HepG2 (cell line): Measurements from ENCODE around the gene DHX30. TPM values are rescaled to one million over a fixed set of nuclear protein-coding genes. Genes with fewer than 3 reads are reported as not detected.

Experiments used
- GATAD2A ChIP-seq: IDR thresholded peaks from 2 replicates; pipeline ENCODE4 v1.6.1; 2016
- HNRNPK ChIP-seq: fragments of 200-400 bp; formaldehyde crosslinking; IDR thresholded peaks from 2 replicates; pipeline ENCODE4 v1.6.1; 2018; ENCODE audit warnings: low read length, low read depth, moderate library complexity, mild to moderate bottlenecking; ENCODE audit not compliant: poor library complexity, severe bottlenecking
- NFYB ChIP-seq: sonication (generic); formaldehyde crosslinking; IDR thresholded peaks from 2 replicates; pipeline ENCODE4 v1.4.0; 2020; ENCODE audit warnings: missing genetic modification reagents
- PHF21A ChIP-seq: sonication (generic); formaldehyde crosslinking; IDR thresholded peaks from 2 replicates; pipeline ENCODE4 v1.5.0; 2020; ENCODE audit warnings: mild to moderate bottlenecking, missing genetic modification reagents
- RARG ChIP-seq: sonication (generic); formaldehyde crosslinking; IDR thresholded peaks from 2 replicates; pipeline ENCODE4 v1.4.0; 2020; ENCODE audit warnings: low read depth, mild to moderate bottlenecking, missing genetic modification reagents
- SMAD9 ChIP-seq: sonication (generic); formaldehyde crosslinking; IDR thresholded peaks from 2 replicates; pipeline ENCODE4 v1.5.1; 2020; ENCODE audit warnings: mild to moderate bottlenecking, missing genetic modification reagents
- TRAFD1 ChIP-seq: sonication (generic); formaldehyde crosslinking; IDR thresholded peaks from 2 replicates; pipeline ENCODE4 v1.5.1; 2020; ENCODE audit warnings: missing genetic modification reagents, mild to moderate bottlenecking, borderline replicate concordance
- ZBTB4 ChIP-seq: sonication (generic); formaldehyde crosslinking; IDR thresholded peaks from 2 replicates; pipeline ENCODE4 v1.4.0; 2020; ENCODE audit warnings: missing genetic modification reagents, mild to moderate bottlenecking, borderline replicate concordance
- ZNF20 ChIP-seq: sonication (generic); formaldehyde crosslinking; IDR thresholded peaks from 2 replicates; pipeline ENCODE4 v1.4.0; 2020; ENCODE audit warnings: mild to moderate bottlenecking, moderate library complexity, missing genetic modification reagents
- ZNF251 ChIP-seq: sonication (generic); formaldehyde crosslinking; IDR thresholded peaks from 2 replicates; pipeline ENCODE4 v1.9.0; 2021; ENCODE audit warnings: mild to moderate bottlenecking, missing genetic modification reagents
- ZNF292 ChIP-seq: sonication (generic); formaldehyde crosslinking; IDR thresholded peaks from 2 replicates; pipeline ENCODE4 v1.8.1; 2022; ENCODE audit warnings: mild to moderate bottlenecking, low read depth, missing genetic modification reagents, borderline replicate concordance
- ZNF317 ChIP-seq: sonication (generic); formaldehyde crosslinking; IDR thresholded peaks from 2 replicates; pipeline ENCODE4 v1.5.0; 2020; ENCODE audit warnings: mild to moderate bottlenecking, missing genetic modification reagents
- ZNF407 ChIP-seq: sonication (generic); formaldehyde crosslinking; IDR thresholded peaks from one replicate; pipeline ENCODE4 v1.5.1; 2020; ENCODE audit warnings: mild to moderate bottlenecking, missing genetic modification reagents; ENCODE audit errors: not compliant biosample characterization
- ZNF720 ChIP-seq: sonication (generic); formaldehyde crosslinking; IDR thresholded peaks from 2 replicates; pipeline ENCODE4 v1.4.0; 2020; ENCODE audit warnings: missing genetic modification reagents
- ZNF747 ChIP-seq: sonication (generic); formaldehyde crosslinking; IDR thresholded peaks from 2 replicates; pipeline ENCODE4 v1.8.1; 2023; ENCODE audit warnings: missing genetic modification reagents, mild to moderate bottlenecking, borderline replicate concordance
- polyA plus RNA-seq, 8 experiments: library from polyadenylated mRNA; depleted of rRNA in 3 of 8; stranded (reverse) in 7 of 8; unstranded in 1 of 8; fragments of >200 nt; fragmentation: Illumina TruSeq in 4 of 8; extraction: Trizol in 4 of 8; gene quantifications; 2 replicates each; pipeline versions ENCODE4 v1.2.1 to v1.2.3, GENCODE V29; 2011 to 2016; ENCODE audit warnings: low read depth in 4 of 8, missing spikeins in 1 of 8, mixed read lengths in 1 of 8; ENCODE audit not compliant: insufficient read depth in 1 of 8
- total RNA-seq, 5 experiments: library from RNA; depleted of rRNA; stranded (reverse); fragments of >200 nt; fragmentation: Illumina TruSeq; extraction: Trizol; gene quantifications; 2 replicates each; pipeline ENCODE4 v1.2.3, GENCODE V29; 2016; ENCODE audit warnings: low read depth in 1 of 5

The DHX30 gene
- total and polyA plus RNA-seq, 2 of the 13 experiments (the other 11 are each of a cell fraction or from before 2014, with no cell fraction given), result 30.6 to 59.4 TPM

GRCh38 chr3:47824541-47825473 lies 21.9 kb downstream of the DHX30 start (continued):
- peak; percentile 56 for TF ChIP-seq ZNF407 (CRISPR knock-in tag)
- peak; percentile 47; the same call in 1 of the 2 replicates for TF ChIP-seq PHF21A (CRISPR knock-in tag)
- peak; percentile 68 for TF ChIP-seq HNRNPK
- peak; percentile 66; the same call in 1 of the 2 replicates for TF ChIP-seq ZNF747
- TF ChIP-seq ZNF720 (CRISPR knock-in tag), result no peak
- no peak for TF ChIP-seq ZNF317
- TF ChIP-seq ZNF20, result no peak
- TF ChIP-seq ZBTB4 (CRISPR knock-in tag), result no peak
- peak; percentile 28; the same call in 1 of the 2 replicates for TF ChIP-seq NFYB (CRISPR knock-in tag)
- TF ChIP-seq SMAD9 (CRISPR knock-in tag), result no peak
- TF ChIP-seq ZNF251 (CRISPR knock-in tag), result no peak
- no peak for TF ChIP-seq GATAD2A (CRISPR knock-in tag)
- no peak for TF ChIP-seq ZNF292 (CRISPR knock-in tag)
- no peak for TF ChIP-seq RARG (CRISPR knock-in tag)
- no peak for TF ChIP-seq TRAFD1 (CRISPR knock-in tag)
